SH-SY5Y (cell line): ENCODE results near the gene GTPBP4.

Source experiments
- GATA2 ChIP-seq: IDR thresholded peaks from 2 replicates; pipeline ENCODE4 v1.6.1; 2011; ENCODE audit warnings: mild to moderate bottlenecking, low read depth, low read length
- GATA3 ChIP-seq: IDR thresholded peaks from 2 replicates; pipeline ENCODE4 v1.6.1; 2011; ENCODE audit warnings: low read depth, mild to moderate bottlenecking, low read length, moderate library complexity

GRCh38 chr10:986881-987619, 1.2 kb upstream of the GTPBP4 start:
- TF ChIP-seq GATA2 (no peak), GATA3 (no peak)
